ENCODE results near the gene CEP131.

The CEP131 gene

GRCh38 chr17:81264640-81265039, 41.9 kb upstream of the CEP131 start:
- H3K9me3 ChIP-seq (ENCODE audit: severe bottlenecking): no peaks in the 10 kb centered on the region
- no peaks in the 10 kb centered on the region for H3K27me3 ChIP-seq (ENCODE audit: insufficient read depth, low read depth, severe bottlenecking)
- TF ChIP-seq, protein P1, sequence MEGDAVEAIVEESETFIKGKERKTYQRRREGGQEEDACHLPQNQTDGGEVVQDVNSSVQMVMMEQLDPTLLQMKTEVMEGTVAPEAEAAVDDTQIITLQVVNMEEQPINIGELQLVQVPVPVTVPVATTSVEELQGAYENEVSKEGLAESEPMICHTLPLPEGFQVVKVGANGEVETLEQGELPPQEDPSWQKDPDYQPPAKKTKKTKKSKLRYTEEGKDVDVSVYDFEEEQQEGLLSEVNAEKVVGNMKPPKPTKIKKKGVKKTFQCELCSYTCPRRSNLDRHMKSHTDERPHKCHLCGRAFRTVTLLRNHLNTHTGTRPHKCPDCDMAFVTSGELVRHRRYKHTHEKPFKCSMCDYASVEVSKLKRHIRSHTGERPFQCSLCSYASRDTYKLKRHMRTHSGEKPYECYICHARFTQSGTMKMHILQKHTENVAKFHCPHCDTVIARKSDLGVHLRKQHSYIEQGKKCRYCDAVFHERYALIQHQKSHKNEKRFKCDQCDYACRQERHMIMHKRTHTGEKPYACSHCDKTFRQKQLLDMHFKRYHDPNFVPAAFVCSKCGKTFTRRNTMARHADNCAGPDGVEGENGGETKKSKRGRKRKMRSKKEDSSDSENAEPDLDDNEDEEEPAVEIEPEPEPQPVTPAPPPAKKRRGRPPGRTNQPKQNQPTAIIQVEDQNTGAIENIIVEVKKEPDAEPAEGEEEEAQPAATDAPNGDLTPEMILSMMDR (IDR thresholded peaks at IDR 0.05; ENCODE audit: low read depth, low read length): no peak
- no peak overlapping the region for H3K27ac ChIP-seq
- peaks cover 40% of the 10 kb centered on the region for H3K36me3 ChIP-seq
- no peak for DNase-seq
- no peak overlapping the region for H3K4me3 ChIP-seq (ENCODE audit: low read depth, low read length)

DNA sequence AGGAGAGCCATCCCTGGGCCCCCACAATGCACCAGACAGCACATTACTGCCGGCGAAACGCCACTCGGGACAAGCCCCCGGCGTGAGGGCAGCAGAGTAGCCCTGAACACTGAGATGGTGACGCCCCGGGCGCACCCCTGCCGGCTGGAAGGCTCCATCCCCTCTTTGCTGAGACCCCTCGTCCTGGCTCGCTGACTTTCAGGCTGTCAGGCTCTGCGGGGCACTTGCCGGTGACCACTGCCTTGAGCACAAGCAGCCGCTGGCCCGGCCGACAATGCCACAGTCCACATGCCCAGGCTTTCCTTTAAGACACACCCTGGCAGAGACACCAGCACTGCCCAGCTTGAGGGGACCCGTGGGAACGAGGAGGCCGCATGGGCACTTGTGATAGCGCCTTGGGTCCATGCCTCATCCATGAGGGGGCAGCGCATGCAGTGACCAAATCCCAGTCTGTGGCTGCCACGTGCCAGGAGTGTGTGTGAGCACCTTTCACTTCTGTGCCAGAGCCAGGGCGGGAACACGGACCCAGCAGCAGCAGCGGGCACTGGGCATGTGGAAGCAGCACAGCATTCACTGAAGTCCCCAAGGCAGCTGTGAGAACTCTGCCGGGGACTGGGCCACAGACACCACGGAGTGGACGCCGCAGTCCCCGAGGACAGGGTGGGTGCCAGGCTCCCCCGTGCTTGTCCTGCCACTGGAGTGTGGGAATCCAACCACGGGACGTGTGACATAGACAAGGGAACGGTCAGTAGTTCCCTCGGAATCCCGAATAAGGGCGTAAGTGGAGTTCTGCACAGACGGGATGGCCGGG, 40.8 kb upstream of the CEP131 start:
- no peaks in the 10 kb centered on the region for H3K9me3 ChIP-seq (ENCODE audit: severe bottlenecking)
- H3K36me3 ChIP-seq: peaks cover 44% of the 10 kb centered on the region
- DNase-seq: no peak
- TF ChIP-seq, protein P1 (IDR thresholded peaks at IDR 0.05; ENCODE audit: low read depth, low read length): no peak
- H3K4me3 ChIP-seq (ENCODE audit: low read depth, low read length): no peak overlapping the region
- H3K27ac ChIP-seq: no peak overlapping the region
- no peaks in the 10 kb centered on the region for H3K27me3 ChIP-seq (ENCODE audit: insufficient read depth, low read depth, severe bottlenecking)

GRCh38 chr17:81261582-81262336, 39.0 kb upstream of the CEP131 start:
- no peak overlapping the region for H3K4me3 ChIP-seq (ENCODE audit: low read depth, low read length)
- H3K27me3 ChIP-seq (ENCODE audit: insufficient read depth, low read depth, severe bottlenecking): no peaks in the 10 kb centered on the region
- TF ChIP-seq, protein P1 (IDR thresholded peaks at IDR 0.05; ENCODE audit: low read depth, low read length): no peak
- H3K9me3 ChIP-seq (ENCODE audit: severe bottlenecking): no peaks in the 10 kb centered on the region
- H3K27ac ChIP-seq: no peak overlapping the region; the same call in 1 of the 2 replicates
- H3K36me3 ChIP-seq: peaks cover 42% of the 10 kb centered on the region
- no peak for DNase-seq

- H3K4me3 ChIP-seq (ENCODE audit: low read depth, low read length): no peak overlapping the region
- no peaks in the 10 kb centered on the region for H3K9me3 ChIP-seq (ENCODE audit: severe bottlenecking)
- no peaks in the 10 kb centered on the region for H3K27me3 ChIP-seq (ENCODE audit: insufficient read depth, low read depth, severe bottlenecking)
- H3K27ac ChIP-seq: no peak overlapping the region
- no peak for DNase-seq
- peaks cover 42% of the 10 kb centered on the region for H3K36me3 ChIP-seq
- TF ChIP-seq, protein P1 (IDR thresholded peaks at IDR 0.05; ENCODE audit: low read depth, low read length): no peak
Measured at GRCh38 chr17:81261096-81261495, 38.3 kb upstream of the CEP131 start.

DNA sequence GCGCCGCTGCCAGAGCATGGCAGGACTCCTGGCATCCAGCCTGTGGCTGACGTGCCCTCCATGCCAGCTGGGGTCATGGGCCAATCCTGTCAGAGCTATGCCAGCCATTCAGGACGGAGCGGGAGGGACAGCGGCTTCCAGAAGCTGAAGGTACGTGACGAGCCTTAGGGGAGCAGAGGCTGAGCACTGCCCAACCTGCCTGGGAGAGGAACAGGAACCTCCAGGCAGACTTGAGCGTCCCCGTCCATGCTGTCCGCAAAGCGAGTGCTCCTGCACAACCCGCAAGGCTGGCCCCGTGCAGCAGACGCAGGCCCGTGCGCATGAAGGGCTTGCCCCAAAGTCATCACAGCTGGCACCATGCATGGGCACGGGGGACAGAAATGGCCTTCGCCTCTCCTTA, 37.9 kb upstream of the CEP131 start:
- TF ChIP-seq, protein P1 (IDR thresholded peaks at IDR 0.05; ENCODE audit: low read depth, low read length): no peak
- no peaks in the 10 kb centered on the region for H3K27me3 ChIP-seq (ENCODE audit: insufficient read depth, low read depth, severe bottlenecking)
- peaks cover 37% of the 10 kb centered on the region for H3K36me3 ChIP-seq
- no peak overlapping the region for H3K27ac ChIP-seq
- H3K4me3 ChIP-seq (ENCODE audit: low read depth, low read length): no peak overlapping the region
- no peak for DNase-seq
- H3K9me3 ChIP-seq (ENCODE audit: severe bottlenecking): no peaks in the 10 kb centered on the region
